Tibial nerve (tissue), 4 donors: ENCODE measurements around the gene G2E3.

Experiments used
- EP300 ChIP-seq, 2 donors: sonication (generic); formaldehyde crosslinking; IDR thresholded peaks; one replicate each; pipeline ENCODE4 v1.6.1; 2017; ENCODE audit warnings: antibody characterized with exemption in 2 of 2, mild to moderate bottlenecking in 1 of 2
- TF ChIP-seq, protein P1 (sequence below), 5 experiments: fragments of 200-600 bp in 3 of 5; fragments of 450-650 bp in 2 of 5; sonication (generic) in 3 of 5; IDR thresholded peaks; one replicate each; pipeline ENCODE4 v1.5.1; 2016 to 2019; ENCODE audit warnings: antibody characterized with exemption in 5 of 5, mild to moderate bottlenecking in 3 of 5, moderate library complexity in 2 of 5

DNA sequence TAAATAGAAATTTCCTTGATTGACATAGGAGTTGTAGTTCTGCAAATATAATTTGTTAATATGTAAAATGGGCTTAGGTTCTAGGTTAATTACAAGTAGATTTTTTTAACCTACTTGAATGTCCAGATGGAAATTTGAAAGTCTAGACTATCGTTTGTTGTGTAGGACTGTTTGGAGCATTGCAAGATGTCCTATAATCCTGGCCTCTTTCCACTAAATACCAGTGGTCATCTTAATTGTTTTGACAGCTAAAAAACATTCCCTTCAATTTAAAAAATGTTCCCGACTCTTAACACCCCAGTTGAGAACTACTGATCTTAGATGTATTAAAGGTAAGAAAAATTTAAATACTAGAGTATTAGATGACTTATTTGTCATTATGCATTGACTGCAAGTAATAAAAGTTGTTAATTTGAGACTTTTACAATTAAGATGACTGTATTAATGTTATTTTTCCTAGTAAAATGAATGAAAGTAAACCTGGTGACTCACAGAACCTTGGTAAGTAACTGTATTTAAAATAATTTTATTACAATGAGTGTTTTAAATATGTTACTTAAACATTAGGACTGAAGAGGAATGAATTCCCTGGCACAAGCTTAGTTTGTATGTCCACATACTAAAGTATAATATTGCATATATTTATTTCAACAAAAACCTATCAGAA is 21.8 kb downstream of the G2E3 start:
- TF ChIP-seq, protein P1, sequence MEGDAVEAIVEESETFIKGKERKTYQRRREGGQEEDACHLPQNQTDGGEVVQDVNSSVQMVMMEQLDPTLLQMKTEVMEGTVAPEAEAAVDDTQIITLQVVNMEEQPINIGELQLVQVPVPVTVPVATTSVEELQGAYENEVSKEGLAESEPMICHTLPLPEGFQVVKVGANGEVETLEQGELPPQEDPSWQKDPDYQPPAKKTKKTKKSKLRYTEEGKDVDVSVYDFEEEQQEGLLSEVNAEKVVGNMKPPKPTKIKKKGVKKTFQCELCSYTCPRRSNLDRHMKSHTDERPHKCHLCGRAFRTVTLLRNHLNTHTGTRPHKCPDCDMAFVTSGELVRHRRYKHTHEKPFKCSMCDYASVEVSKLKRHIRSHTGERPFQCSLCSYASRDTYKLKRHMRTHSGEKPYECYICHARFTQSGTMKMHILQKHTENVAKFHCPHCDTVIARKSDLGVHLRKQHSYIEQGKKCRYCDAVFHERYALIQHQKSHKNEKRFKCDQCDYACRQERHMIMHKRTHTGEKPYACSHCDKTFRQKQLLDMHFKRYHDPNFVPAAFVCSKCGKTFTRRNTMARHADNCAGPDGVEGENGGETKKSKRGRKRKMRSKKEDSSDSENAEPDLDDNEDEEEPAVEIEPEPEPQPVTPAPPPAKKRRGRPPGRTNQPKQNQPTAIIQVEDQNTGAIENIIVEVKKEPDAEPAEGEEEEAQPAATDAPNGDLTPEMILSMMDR (IDR thresholded peaks at IDR 0.05) = no peak
- TF ChIP-seq EP300 (IDR thresholded peaks at IDR 0.05) = no peak
